Activated CD8-positive, alpha-beta memory T cell treated with anti-CD3 and anti-CD28 coated beads for 48 hours (primary cell): ENCODE measurements around the gene AP3B1.

Experiments used
- DNase-seq, 3 experiments: peaks; one replicate each; pipeline ENCODE4 v3.0.0-alpha.2; 2020; ENCODE audit warnings: low read depth in 2 of 3, low spot score in 2 of 3

AP3B1 gene

GRCh38 chr5:77974576-77974975 lies 319.9 kb downstream of the AP3B1 start:
- no peak for DNase-seq

GRCh38 chr5:77973253-77973609 lies 321.3 kb downstream of the AP3B1 start:
- DNase-seq: no peak

- DNase-seq: no peak
Observed at GRCh38 chr5:77972469-77973252, 321.8 kb downstream of the AP3B1 start.

- DNase-seq: no peak
Observed at GRCh38 chr5:77971776-77972468, 322.6 kb downstream of the AP3B1 start.

GRCh38 chr5:77970891-77971290 lies 323.6 kb downstream of the AP3B1 start:
- DNase-seq: no peak

GRCh38 chr5:77963795-77964194 lies 330.7 kb downstream of the AP3B1 start:
- no peak for DNase-seq

GRCh38 chr5:77960863-77961396 lies 333.6 kb downstream of the AP3B1 start:
- DNase-seq: no peak

- DNase-seq: no peak
Observed at GRCh38 chr5:77960305-77960704, 334.2 kb downstream of the AP3B1 start.

- DNase-seq: no peak
Observed at GRCh38 chr5:77958642-77959330, 335.7 kb downstream of the AP3B1 start.

GRCh38 chr5:77957931-77958521 lies 336.5 kb downstream of the AP3B1 start:
- DNase-seq: no peak

- DNase-seq: no peak
Observed at GRCh38 chr5:77957516-77957915, 337.0 kb downstream of the AP3B1 start.

GRCh38 chr5:77957081-77957480 lies 337.4 kb downstream of the AP3B1 start:
- no peak for DNase-seq

- no peak for DNase-seq
Observed at GRCh38 chr5:77955577-77955976, 338.9 kb downstream of the AP3B1 start.

GRCh38 chr5:77953374-77953773 lies 341.1 kb downstream of the AP3B1 start:
- DNase-seq: no peak

- no peak for DNase-seq
Observed at GRCh38 chr5:77952636-77953212, 341.8 kb downstream of the AP3B1 start.
